ENCODE results near the gene TMEM100. TPM values are rescaled to one million over a fixed set of nuclear protein-coding genes. Genes with fewer than 3 reads are reported as not detected.
A peak's percentile ranks its signal among the peaks of the same experiment; 100 is the strongest.
"Not testable (repeated sequence)": the region's sequence is repeated elsewhere in the genome, so short reads cannot be mapped to it uniquely, and the experiment has no call there.

The TMEM100 gene
- polyA plus RNA-seq, 4 donors, result 0.45 to 24.0 (median 6.0) TPM

DNA sequence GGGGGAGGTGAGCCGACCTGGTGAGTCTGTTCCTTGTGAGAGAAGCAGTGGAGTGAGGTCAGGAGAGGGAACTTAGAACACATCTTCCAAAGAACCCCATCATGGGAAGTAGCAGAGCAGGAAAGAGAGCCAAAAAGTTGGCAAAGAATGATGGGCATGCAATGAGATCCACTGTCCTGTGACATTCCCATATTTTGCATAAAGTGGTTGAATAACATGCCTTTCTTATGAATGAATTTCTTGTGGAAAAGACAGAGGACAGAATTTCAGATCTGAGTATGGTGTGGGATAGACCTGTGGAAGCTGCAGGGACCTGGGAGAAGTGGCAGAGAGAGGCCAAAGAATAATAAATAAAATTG, 41.3 kb downstream of the TMEM100 start:
- DNase-seq (no peak), FAIRE-seq (no peak)
- Histone ChIP-seq H3K36me3 (ENCODE audit: control insufficient read depth in 3 of 3, insufficient read depth in 2 of 3, low read depth in 1 of 3, low read length in 3 of 3) (no peaks in the 10 kb centered on the region), H3K27me3 (ENCODE audit: control insufficient read depth in 3 of 3, insufficient read depth in 3 of 3, low read length in 3 of 3) (no peaks in the 10 kb centered on the region), H3K4me3 (ENCODE audit: low read depth in 1 of 3, low read length in 3 of 3) (no peak overlapping the region), H3K9me3 (ENCODE audit: control insufficient read depth in 2 of 2, insufficient read depth in 1 of 2, low read depth in 1 of 2, low read length in 1 of 2) (no peaks in the 10 kb centered on the region), H3K27ac (ENCODE audit: low read depth in 1 of 3, low read length in 2 of 3) (no peak overlapping the region), H3K4me1 (ENCODE audit: control insufficient read depth in 3 of 3, insufficient read depth in 2 of 3, low read depth in 1 of 3, low read length in 2 of 3) (no peaks in the 10 kb centered on the region)
- WGBS, 3 donors, result 61 to 66% (median 66%) methylated on average over 1 of the region's 1 CpG

DNA sequence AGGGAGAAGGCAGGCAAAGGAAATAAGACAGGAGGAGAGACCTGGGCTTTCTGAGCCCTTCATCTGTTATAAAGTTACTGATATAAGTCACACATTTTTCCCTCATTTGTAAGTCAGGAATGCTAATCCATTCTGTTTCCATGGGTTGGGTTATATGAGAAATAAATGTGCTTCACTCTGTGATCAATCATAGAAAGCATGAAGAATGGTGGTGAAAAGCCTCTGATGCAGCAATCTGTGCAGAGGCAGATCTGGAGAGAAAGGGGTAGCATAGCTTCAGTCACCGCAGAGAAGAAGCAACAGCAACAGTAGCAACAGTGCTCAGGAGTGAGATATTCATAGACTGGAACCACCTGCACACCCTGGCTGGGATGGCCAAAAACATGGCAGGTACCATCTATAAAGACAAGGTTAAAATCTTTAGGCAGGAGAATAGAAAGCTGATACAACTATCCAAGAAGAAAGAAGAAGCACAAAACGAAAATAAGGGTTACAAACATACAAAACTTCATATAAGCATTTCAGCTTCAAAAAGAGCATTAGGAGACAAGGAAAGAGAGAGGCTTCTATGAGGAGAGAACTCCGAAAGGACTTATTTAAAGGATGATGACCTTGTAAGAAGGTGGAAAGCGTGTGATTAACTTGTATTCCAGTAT, 41.9 kb downstream of the TMEM100 start:
- no peaks in the 10 kb centered on the region for H3K27me3 ChIP-seq (ENCODE audit: control insufficient read depth in 3 of 3, insufficient read depth in 3 of 3, low read length in 3 of 3)
- no peaks in the 10 kb centered on the region for H3K9me3 ChIP-seq (ENCODE audit: control insufficient read depth in 2 of 2, insufficient read depth in 1 of 2, low read depth in 1 of 2, low read length in 1 of 2)
- H3K4me1 ChIP-seq (ENCODE audit: control insufficient read depth in 3 of 3, insufficient read depth in 2 of 3, low read depth in 1 of 3, low read length in 2 of 3), result no peaks in the 10 kb centered on the region
- no peak for FAIRE-seq
- H3K27ac ChIP-seq (ENCODE audit: low read depth in 1 of 3, low read length in 2 of 3), result no peak overlapping the region
- no peak overlapping the region for H3K4me3 ChIP-seq (ENCODE audit: low read depth in 1 of 3, low read length in 3 of 3)
- no peaks in the 10 kb centered on the region for H3K36me3 ChIP-seq (ENCODE audit: control insufficient read depth in 3 of 3, insufficient read depth in 2 of 3, low read depth in 1 of 3, low read length in 3 of 3)
- WGBS, 3 donors, result 69 to 84% (median 71%) methylated on average over 4 of the region's 4 CpGs
- DNase-seq, result no peak

DNA sequence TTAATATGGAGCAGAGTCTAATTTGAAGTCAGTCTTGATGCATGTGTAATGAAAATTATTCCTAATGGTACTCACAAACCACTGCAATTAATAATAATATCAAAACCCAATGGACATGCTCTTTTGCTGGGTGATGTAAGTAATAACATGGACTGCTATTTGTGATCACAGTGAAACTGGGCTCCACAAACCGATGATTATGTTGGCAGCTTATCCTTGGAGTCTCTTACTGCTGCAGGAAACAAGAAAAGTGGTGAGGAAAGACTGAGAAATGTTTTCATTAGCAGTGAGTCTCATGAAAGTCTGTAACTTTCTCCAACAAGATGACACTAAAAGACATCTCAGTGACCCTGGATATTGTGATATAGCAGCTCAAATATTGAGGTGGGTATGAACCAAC, 45.2 kb downstream of the TMEM100 start:
- 40 to 61% (median 49%) methylated on average over 1 of the region's 1 CpG for WGBS, 3 donors
- Histone ChIP-seq H3K4me3 (ENCODE audit: low read depth in 1 of 3, low read length in 3 of 3) (no peak overlapping the region), H3K27ac (ENCODE audit: low read depth in 1 of 3, low read length in 2 of 3) (no peak overlapping the region), H3K4me1 (ENCODE audit: control insufficient read depth in 3 of 3, insufficient read depth in 2 of 3, low read depth in 1 of 3, low read length in 2 of 3) (no peaks in the 10 kb centered on the region), H3K36me3 (ENCODE audit: control insufficient read depth in 3 of 3, insufficient read depth in 2 of 3, low read depth in 1 of 3, low read length in 3 of 3) (no peaks in the 10 kb centered on the region), H3K9me3 (ENCODE audit: control insufficient read depth in 2 of 2, insufficient read depth in 1 of 2, low read depth in 1 of 2, low read length in 1 of 2) (no peaks in the 10 kb centered on the region), H3K27me3 (ENCODE audit: control insufficient read depth in 3 of 3, insufficient read depth in 3 of 3, low read length in 3 of 3) (no peaks in the 10 kb centered on the region)
- FAIRE-seq (no peak), DNase-seq (no peak)

DNA sequence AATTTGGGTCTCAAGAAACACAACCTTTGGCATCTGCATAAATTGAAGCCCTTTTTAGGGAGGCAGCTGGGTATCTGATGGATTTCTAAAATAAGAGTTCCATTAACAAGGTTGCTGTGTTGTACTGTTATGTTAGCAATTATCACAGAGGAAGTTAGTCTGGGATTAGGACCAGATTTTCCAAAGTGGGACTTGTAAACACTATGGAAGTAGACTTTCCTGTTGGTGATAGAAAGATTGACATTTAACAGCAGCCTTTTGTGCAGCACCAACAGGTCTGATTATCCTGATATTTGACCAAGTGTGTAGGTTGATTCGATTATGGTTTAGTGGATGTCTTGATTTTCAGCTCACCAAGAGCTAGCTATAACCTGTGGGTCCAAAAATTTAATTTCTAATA, 46.4 kb downstream of the TMEM100 start:
- no peak for FAIRE-seq
- WGBS, 3 donors, result 71 to 81% (median 76%) methylated on average over 1 of the region's 1 CpG
- no peaks in the 10 kb centered on the region for H3K4me1 ChIP-seq (ENCODE audit: control insufficient read depth in 3 of 3, insufficient read depth in 2 of 3, low read depth in 1 of 3, low read length in 2 of 3)

DNA sequence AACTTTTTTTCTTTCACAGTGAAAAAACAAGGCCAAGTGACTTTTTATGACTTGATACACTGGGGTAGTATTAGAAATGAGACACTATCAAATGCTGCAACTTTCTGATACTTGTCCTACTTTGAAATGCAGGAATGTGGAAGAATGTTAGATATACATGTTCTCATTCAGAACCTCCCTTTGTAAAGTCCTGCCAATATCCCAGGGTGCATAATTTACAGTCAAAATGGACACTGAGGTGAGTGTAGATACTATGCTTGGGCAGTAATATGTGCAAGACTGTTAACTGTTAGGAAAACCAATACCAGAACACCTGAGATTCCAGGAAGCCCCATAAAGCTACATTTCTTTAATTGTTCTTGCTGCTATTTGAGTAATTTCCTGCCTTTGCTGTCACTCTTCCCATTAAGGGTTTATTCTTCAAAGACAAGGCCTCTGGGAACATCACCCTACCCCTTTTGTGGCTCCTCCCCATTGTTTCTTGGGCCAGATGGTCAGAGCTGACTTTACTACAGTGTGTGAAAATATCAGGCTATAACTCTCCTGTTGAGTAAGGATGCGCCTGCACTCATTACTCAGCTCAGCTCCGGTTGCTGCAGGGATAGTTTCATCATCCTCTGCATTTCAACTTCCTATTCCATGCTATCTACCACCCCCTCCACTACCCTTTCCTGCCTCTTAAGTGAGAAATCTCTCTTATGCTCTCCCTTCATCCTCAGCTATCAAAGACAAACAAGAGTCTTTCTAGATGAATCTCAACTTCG, 48.7 kb downstream of the TMEM100 start:
- 77 to 81% (median 77%) methylated on average over 3 of the region's 3 CpGs for WGBS, 3 donors
- no peaks in the 10 kb centered on the region for H3K9me3 ChIP-seq (ENCODE audit: control insufficient read depth in 2 of 2, insufficient read depth in 1 of 2, low read depth in 1 of 2, low read length in 1 of 2)
- DNase-seq, result no peak

More for the DNA sequence above, 46.4 kb downstream of the TMEM100 start:
- H3K27ac ChIP-seq (ENCODE audit: low read depth in 1 of 3, low read length in 2 of 3), result no peak overlapping the region
- no peak for DNase-seq
- no peak overlapping the region for H3K4me3 ChIP-seq (ENCODE audit: low read depth in 1 of 3, low read length in 3 of 3)
- H3K9me3 ChIP-seq (ENCODE audit: control insufficient read depth in 2 of 2, insufficient read depth in 1 of 2, low read depth in 1 of 2, low read length in 1 of 2), result no peaks in the 10 kb centered on the region
- no peaks in the 10 kb centered on the region for H3K36me3 ChIP-seq (ENCODE audit: control insufficient read depth in 3 of 3, insufficient read depth in 2 of 3, low read depth in 1 of 3, low read length in 3 of 3)
- no peaks in the 10 kb centered on the region for H3K27me3 ChIP-seq (ENCODE audit: control insufficient read depth in 3 of 3, insufficient read depth in 3 of 3, low read length in 3 of 3)

DNA sequence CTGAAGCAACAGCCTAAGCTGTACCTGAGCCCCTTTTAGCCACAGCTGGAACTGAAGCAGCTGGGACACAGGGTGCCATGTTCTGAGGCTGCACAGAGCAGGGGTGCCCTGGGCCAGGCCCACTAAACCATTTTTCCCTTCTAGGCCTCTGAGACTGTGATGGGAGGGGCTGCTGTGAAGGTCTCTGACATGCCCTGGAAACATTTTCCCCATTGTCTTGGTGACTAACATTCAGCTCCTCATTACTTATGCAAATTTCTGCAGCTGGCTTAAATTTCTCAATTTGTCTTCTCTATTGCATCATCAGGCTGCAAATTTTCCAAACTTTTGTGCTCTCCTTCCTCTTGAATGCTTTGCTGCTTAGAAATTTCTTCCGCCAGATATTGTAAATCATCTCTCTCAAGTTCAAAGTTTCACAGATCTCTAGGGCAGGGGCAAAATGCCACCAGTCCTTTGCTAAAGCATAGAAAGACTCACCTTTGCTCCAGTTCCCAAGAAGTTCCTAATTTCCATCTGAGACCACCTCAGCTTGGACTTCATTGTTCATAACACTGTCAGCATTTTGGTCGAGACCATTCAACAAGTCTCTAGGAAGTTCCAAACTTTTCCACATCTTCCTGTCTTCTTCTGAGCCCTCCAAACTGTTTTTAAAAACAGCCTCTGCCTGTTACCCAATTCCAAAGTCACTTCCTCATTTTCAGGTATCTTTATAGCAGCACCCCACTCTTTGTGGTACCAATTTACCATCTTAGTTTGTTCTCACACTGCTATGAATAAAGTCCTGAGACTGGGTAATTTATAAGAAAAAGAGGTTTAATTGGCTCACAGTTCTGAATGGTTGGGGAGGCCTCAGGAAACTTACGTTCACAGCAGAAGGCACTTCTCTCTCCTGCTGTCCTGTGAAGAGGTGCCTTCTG, 49.8 kb downstream of the TMEM100 start:
- Histone ChIP-seq H3K27me3 (ENCODE audit: control insufficient read depth in 3 of 3, insufficient read depth in 3 of 3, low read length in 3 of 3) (no peaks in the 10 kb centered on the region), H3K27ac (ENCODE audit: low read depth in 1 of 3, low read length in 2 of 3) (peak overlapping the region in 1 of 3 donors; percentile 57), H3K36me3 (ENCODE audit: control insufficient read depth in 3 of 3, insufficient read depth in 2 of 3, low read depth in 1 of 3, low read length in 3 of 3) (no peaks in the 10 kb centered on the region), H3K4me1 (ENCODE audit: control insufficient read depth in 3 of 3, insufficient read depth in 2 of 3, low read depth in 1 of 3, low read length in 2 of 3) (no peaks in the 10 kb centered on the region), H3K4me3 (ENCODE audit: low read depth in 1 of 3, low read length in 3 of 3) (no peak overlapping the region), H3K9me3 (ENCODE audit: control insufficient read depth in 2 of 2, insufficient read depth in 1 of 2, low read depth in 1 of 2, low read length in 1 of 2) (no peaks in the 10 kb centered on the region)
- WGBS, 3 donors, result 63 to 81% (median 75%) methylated on average over 3 of the region's 3 CpGs
- DNase-seq, result no peak
- FAIRE-seq, result no peak

More for the DNA sequence above, 48.7 kb downstream of the TMEM100 start:
- Histone ChIP-seq H3K27me3 (ENCODE audit: control insufficient read depth in 3 of 3, insufficient read depth in 3 of 3, low read length in 3 of 3) (no peaks in the 10 kb centered on the region), H3K36me3 (ENCODE audit: control insufficient read depth in 3 of 3, insufficient read depth in 2 of 3, low read depth in 1 of 3, low read length in 3 of 3) (no peaks in the 10 kb centered on the region), H3K4me3 (ENCODE audit: low read depth in 1 of 3, low read length in 3 of 3) (no peak overlapping the region), H3K4me1 (ENCODE audit: control insufficient read depth in 3 of 3, insufficient read depth in 2 of 3, low read depth in 1 of 3, low read length in 2 of 3) (no peaks in the 10 kb centered on the region), H3K27ac (ENCODE audit: low read depth in 1 of 3, low read length in 2 of 3) (no peak overlapping the region)
- FAIRE-seq, result no peak

DNA sequence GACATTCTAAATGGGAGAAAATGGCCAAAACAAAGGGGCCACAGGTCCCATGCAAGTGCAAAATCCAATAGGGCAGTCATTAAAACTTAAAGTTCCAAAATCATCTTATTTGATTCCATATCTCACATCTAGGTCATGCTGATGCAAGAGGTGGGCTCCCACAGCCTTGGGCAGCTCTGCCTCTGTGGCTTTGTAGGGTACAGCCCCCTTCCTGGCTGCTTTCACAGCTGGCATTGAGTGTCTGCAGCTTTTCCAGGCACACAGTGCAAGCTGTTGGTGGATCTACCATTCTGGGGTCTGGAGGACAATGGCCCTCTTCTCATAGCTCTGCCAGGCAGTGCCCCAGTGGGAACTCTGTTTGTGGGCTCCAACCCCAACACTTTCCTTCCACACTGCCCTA, 50.7 kb downstream of the TMEM100 start:
- not testable (repeated sequence) for H3K4me3 ChIP-seq (ENCODE audit: low read depth in 1 of 3, low read length in 3 of 3); DNase-seq; FAIRE-seq; H3K36me3 ChIP-seq (ENCODE audit: control insufficient read depth in 3 of 3, insufficient read depth in 2 of 3, low read depth in 1 of 3, low read length in 3 of 3); H3K27me3 ChIP-seq (ENCODE audit: control insufficient read depth in 3 of 3, insufficient read depth in 3 of 3, low read length in 3 of 3); H3K4me1 ChIP-seq (ENCODE audit: control insufficient read depth in 3 of 3, insufficient read depth in 2 of 3, low read depth in 1 of 3, low read length in 2 of 3); H3K9me3 ChIP-seq (ENCODE audit: control insufficient read depth in 2 of 2, insufficient read depth in 1 of 2, low read depth in 1 of 2, low read length in 1 of 2)
- peak overlapping the region in 1 of 3 donors; percentile 18 for H3K27ac ChIP-seq (ENCODE audit: low read depth in 1 of 3, low read length in 2 of 3)
